A549 (cell line): ENCODE measurements around the gene JKAMP. TPM values are rescaled to one million over a fixed set of nuclear protein-coding genes. Genes with fewer than 3 reads are reported as not detected.

ENCODE experiments used
- ATAC-seq, 2 experiments: fragments of 200-7000 bp in 1 of 2; fragments of >200 bp in 1 of 2; cut with Nextera tagmentation in 1 of 2; cut with Tn5 transposase in 1 of 2; 3 replicates each; pipeline versions ENCODE4 v1.8.0 to v1.9.1; 2018 to 2020; ENCODE audit warnings: mild to moderate bottlenecking in 1 of 2, moderate library complexity in 1 of 2
- CTCF ChIA-PET: fragments of 300-600 bp; sonication (Branson Sonifier 250); formaldehyde crosslinking; extraction: SDS; loops from one replicate; lab custom pipeline; 2021; ENCODE audit warnings: antibody characterized with exemption, inconsistent platforms; lab: Yijun Ruan, JAX
- POLR2A ChIA-PET: fragments of 350-600 bp; formaldehyde crosslinking; extraction: SDS; loops from one replicate; lab custom pipeline; 2021; ENCODE audit warnings: antibody characterized with exemption, inconsistent platforms; lab: Yijun Ruan, JAX
- DNase-seq, 2 experiments: peaks; one replicate each; pipeline versions ENCODE4 v3.0.0 to v3.0.0-alpha.2; 2011 to 2016; ENCODE audit warnings: low read depth in 1 of 2, low spot score in 1 of 2
- FAIRE-seq: peaks from 2 replicates; lab custom pipeline; 2011; peaks lifted over from hg19 to GRCh38; lab: Jason Lieb, UNC
- H3K27ac ChIP-seq, 2 experiments: fragments of >200 bp; sonication (Bioruptor Twin); formaldehyde crosslinking; 3 replicates each; pipeline ENCODE4 v1.5.1; 2016 to 2017
- H3K4me1 ChIP-seq: fragments of >200 bp; sonication (Bioruptor Twin); formaldehyde crosslinking; 3 replicates; pipeline ENCODE4 v1.6.1; 2016
- H3K4me2 ChIP-seq: fragments of >200 bp; sonication (Bioruptor Twin); formaldehyde crosslinking; 3 replicates; pipeline ENCODE4 v1.6.1; 2016
- H3K4me3 ChIP-seq: fragments of >200 bp; sonication (Bioruptor Twin); formaldehyde crosslinking; 3 replicates; pipeline ENCODE4 v1.5.1; 2016
- H3K9me3 ChIP-seq: fragments of >200 bp; sonication (Bioruptor Twin); formaldehyde crosslinking; 3 replicates; pipeline ENCODE4 v1.6.1; 2016
- ATOH8 ChIP-seq: fragments of 250-450 bp; sonication (Bioruptor Pico); IDR thresholded peaks from 2 replicates; pipeline ENCODE4 v1.5.0; 2020; ENCODE audit warnings: low read depth, mild to moderate bottlenecking, moderate library complexity
- BCL3 ChIP-seq: fragments of >200 bp; sonication (Bioruptor Twin); formaldehyde crosslinking; IDR thresholded peaks from 3 replicates; pipeline ENCODE4 v1.6.1; 2016
- EP300 ChIP-seq, 2 experiments: fragments of >200 bp; sonication (Bioruptor Twin); formaldehyde crosslinking; IDR thresholded peaks; 2 replicates in 1 of 2; 3 replicates in 1 of 2; pipeline ENCODE4 v1.6.1; 2016 to 2017
- ESRRA ChIP-seq: fragments of 150-350 bp; IDR thresholded peaks from 2 replicates; pipeline ENCODE4 v1.6.1; 2014; ENCODE audit warnings: mild to moderate bottlenecking, low read length, borderline replicate concordance
- FOSB ChIP-seq: fragments of 250-450 bp; sonication (Bioruptor Pico); IDR thresholded peaks from 2 replicates; pipeline ENCODE4 v1.5.0; 2020; ENCODE audit warnings: mild to moderate bottlenecking, moderate library complexity
- FOXS1 ChIP-seq: fragments of 250-450 bp; sonication (Bioruptor Pico); IDR thresholded peaks from 2 replicates; pipeline ENCODE4 v1.5.0; 2020; ENCODE audit warnings: mild to moderate bottlenecking, moderate library complexity
- HEYL ChIP-seq: fragments of 250-450 bp; sonication (Bioruptor Pico); IDR thresholded peaks from 2 replicates; pipeline ENCODE4 v1.8.0; 2021; ENCODE audit warnings: mild to moderate bottlenecking, moderate library complexity
- HOXB13 ChIP-seq: fragments of 250-450 bp; sonication (Bioruptor Pico); IDR thresholded peaks from 2 replicates; pipeline ENCODE4 v1.5.0; 2020; ENCODE audit warnings: low read depth, mild to moderate bottlenecking, moderate library complexity
- JUNB ChIP-seq: fragments of >200 bp; sonication (Bioruptor Twin); formaldehyde crosslinking; IDR thresholded peaks from 2 replicates; pipeline ENCODE4 v1.6.1; 2016
- KDM1A ChIP-seq: fragments of 200-600 bp; sonication (generic); IDR thresholded peaks from 2 replicates; pipeline ENCODE4 v1.6.1; 2016; ENCODE audit warnings: low read depth, mild to moderate bottlenecking
- KDM5A ChIP-seq: fragments of 200-600 bp; sonication (generic); IDR thresholded peaks from 2 replicates; pipeline ENCODE4 v1.6.1; 2016; ENCODE audit warnings: antibody characterized with exemption, mild to moderate bottlenecking
- MAFK ChIP-seq: fragments of 450-650 bp; IDR thresholded peaks from 2 replicates; pipeline ENCODE4 v1.6.1; 2014; ENCODE audit not compliant: partially characterized antibody
- MAX ChIP-seq: IDR thresholded peaks from 2 replicates; pipeline ENCODE4 v1.6.1; 2012
- MAZ ChIP-seq: fragments of 150-350 bp; IDR thresholded peaks from 2 replicates; pipeline ENCODE4 v1.6.1; 2014; ENCODE audit warnings: antibody characterized with exemption, low read depth, low read length, borderline replicate concordance
- NPAS2 ChIP-seq: fragments of 250-450 bp; sonication (Bioruptor Pico); IDR thresholded peaks from 2 replicates; pipeline ENCODE4 v1.8.0; 2022; ENCODE audit warnings: mild to moderate bottlenecking, moderate library complexity, borderline replicate concordance
- PHF8 ChIP-seq: fragments of 200-600 bp; sonication (generic); IDR thresholded peaks from 2 replicates; pipeline ENCODE4 v1.6.1; 2016; ENCODE audit warnings: low read depth, mild to moderate bottlenecking, antibody characterized with exemption, moderate library complexity, borderline replicate concordance
- POLR2A ChIP-seq: IDR thresholded peaks from 2 replicates; pipeline ENCODE4 v1.6.1; 2012; ENCODE audit warnings: mild to moderate bottlenecking, low read length
- POLR2AphosphoS2 ChIP-seq: conservative IDR thresholded peaks from 2 replicates; pipeline ENCODE4 v1.6.1; 2012; ENCODE audit warnings: low read length, improper control_type of control experiment, inconsistent platforms
- RARB ChIP-seq: fragments of 250-450 bp; sonication (Bioruptor Pico); IDR thresholded peaks from 2 replicates; pipeline ENCODE4 v1.8.0; 2021; ENCODE audit warnings: mild to moderate bottlenecking, moderate library complexity
- RCOR1 ChIP-seq: fragments of 150-350 bp; IDR thresholded peaks from 2 replicates; pipeline ENCODE4 v1.6.1; 2014; ENCODE audit warnings: antibody characterized with exemption, low read length, low read depth
- RNF2 ChIP-seq: fragments of 200-600 bp; sonication (generic); IDR thresholded peaks from 2 replicates; pipeline ENCODE4 v1.6.1; 2016; ENCODE audit warnings: low read depth, mild to moderate bottlenecking, antibody characterized with exemption, moderate library complexity, borderline replicate concordance
- ZNF302 ChIP-seq: fragments of 250-450 bp; sonication (Bioruptor Pico); IDR thresholded peaks from 2 replicates; pipeline ENCODE4 v1.9.0; 2021; ENCODE audit warnings: inconsistent platforms, mild to moderate bottlenecking, moderate library complexity
- ZSCAN20 ChIP-seq: fragments of 250-450 bp; sonication (Bioruptor Pico); IDR thresholded peaks from 2 replicates; pipeline ENCODE4 v1.8.0; 2022; ENCODE audit warnings: mild to moderate bottlenecking, moderate library complexity
- WGBS: methylation state at CpG from one replicate; pipeline ENCODE4 v1.1.6; 2017; ENCODE audit errors: missing lambda C conversion rate; 5-methylcytosine and 5-hydroxymethylcytosine counted together
- polyA plus RNA-seq, 4 experiments: library from polyadenylated mRNA; depleted of rRNA in 3 of 4; stranded (reverse); fragments of >200 nt; fragmentation: RNase III in 1 of 4; extraction: RNeasy Plus Mini Kit Qiagen cat#74134 plus additional on column Dnase treatment in 1 of 4; gene quantifications; 2 replicates in 3 of 4; 3 replicates in 1 of 4; pipeline ENCODE4 v1.2.3, GENCODE V29; 2011 to 2017

The JKAMP gene
- polyA plus RNA-seq, 2 of the 4 experiments (the other 2 are of a cell fraction): 89.4 to 266 TPM

- FAIRE-seq (no peak), DNase-seq (no peak), ATAC-seq (no peak)
- no peak overlapping the region for H3K4me3 ChIP-seq
- POLR2A ChIA-PET: no interaction called here
- H3K4me1 ChIP-seq: no peaks in the 10 kb centered on the region
- H3K27ac ChIP-seq: no peak overlapping the region
- peaks cover 14% of the 10 kb centered on the region; the same call in 2 of the 3 replicates for H3K9me3 ChIP-seq
- CTCF ChIA-PET: no interaction called here
- H3K4me2 ChIP-seq: no peak overlapping the region
- TF ChIP-seq KDM1A (no peak), MAFK (no peak), RARB (no peak), FOSB (no peak), EP300 (IDR thresholded peaks at IDR 0.05) (no peak), MAX (no peak), BCL3 (no peak), RCOR1 (no peak), HOXB13 (CRISPR knock-in tag) (no peak), HEYL (no peak), MAZ (no peak), FOXS1 (CRISPR knock-in tag) (no peak)
These were observed 46.0 kb downstream of the JKAMP start for GRCh38 chr14:59530349-59530748.

GRCh38 chr14:59532419-59532818, 48.1 kb downstream of the JKAMP start:
- no peak for TF ChIP-seq RNF2
- TF ChIP-seq, all 56 proteins: peak for 0
- 78% methylated on average over 1 of the region's 1 CpG for WGBS
- Histone ChIP-seq H3K4me1 (no peaks in the 10 kb centered on the region), H3K4me2 (no peak overlapping the region), H3K27ac (no peak overlapping the region), H3K9me3 (peaks cover 10% of the 10 kb centered on the region; the same call in 2 of the 3 replicates), H3K4me3 (no peak overlapping the region)
- CTCF ChIA-PET: no interaction called here
- ATAC-seq (no peak), DNase-seq (no peak), FAIRE-seq (no peak)
- POLR2A ChIA-PET: no interaction called here

- ATAC-seq (no peak), FAIRE-seq (no peak), DNase-seq (no peak)
- Histone ChIP-seq H3K4me1 (no peaks in the 10 kb centered on the region), H3K9me3 (no peaks in the 10 kb centered on the region), H3K27ac (no peak overlapping the region), H3K4me3 (no peak overlapping the region), H3K4me2 (no peak overlapping the region)
- POLR2A ChIA-PET: no interaction called here
- CTCF ChIA-PET: interaction anchor here (0.8 kb wide), 1 partner anchor 43 kb away, joined by 3 read pairs; no protein-coding TSS in a partner anchor
- 44% methylated on average over 7 of the region's 7 CpGs for WGBS
- TF ChIP-seq PHF8: no peak
- no peak for TF ChIP-seq KDM1A
- TF ChIP-seq RARB: no peak
- no peak for TF ChIP-seq POLR2AphosphoS2
- no peak for TF ChIP-seq ESRRA
- TF ChIP-seq ZSCAN20: no peak
- TF ChIP-seq POLR2A: no peak
- TF ChIP-seq ZNF302 (CRISPR knock-in tag): no peak
- TF ChIP-seq RNF2: no peak
These were observed 50.2 kb downstream of the JKAMP start for GRCh38 chr14:59534361-59534987.

GRCh38 chr14:59537476-59537875, 53.2 kb downstream of the JKAMP start:
- 20% methylated on average over 1 of the region's 1 CpG for WGBS
- FAIRE-seq: no peak
- no peak overlapping the region for H3K4me2 ChIP-seq
- ATAC-seq: no peak
- H3K4me3 ChIP-seq: no peak overlapping the region
- DNase-seq: no peak
- no peaks in the 10 kb centered on the region for H3K9me3 ChIP-seq
- no peaks in the 10 kb centered on the region for H3K4me1 ChIP-seq
- no peak for TF ChIP-seq MAX
- TF ChIP-seq ATOH8 (CRISPR knock-in tag): no peak
- no peak for TF ChIP-seq POLR2AphosphoS2
- no peak for TF ChIP-seq KDM1A
- no peak for TF ChIP-seq JUNB
- TF ChIP-seq NPAS2 (CRISPR knock-in tag): no peak
- TF ChIP-seq RARB: no peak
- no peak for TF ChIP-seq KDM5A
- ChIA-PET CTCF (interaction anchor here (0.6 kb wide), 1 partner anchor 30 kb away, joined by 3 read pairs; no protein-coding TSS in a partner anchor), POLR2A (no interaction called here)
- no peak overlapping the region for H3K27ac ChIP-seq
